Astrocyte of the spinal cord (primary cell): ENCODE measurements around the gene CACNA1D.

Source experiments
- DNase-seq: peaks from one replicate; pipeline ENCODE4 v3.0.0; 2011; ENCODE audit warnings: low read depth, low spot score
- H3K4me3 ChIP-seq: 2 replicates; pipeline ENCODE4 v1.5.1; 2011; ENCODE audit warnings: low read depth, mild to moderate bottlenecking, low read length, moderate library complexity
- in situ Hi-C: cut with HindIII; loops from 2 replicates; pipeline ENCODE4 v1.10.0; 2017; ENCODE audit warnings: low sequenced_read_pairs
- TF ChIP-seq, protein P1 (sequence below): IDR thresholded peaks from 2 replicates; pipeline ENCODE4 v1.5.1; 2012; ENCODE audit warnings: low read depth, mild to moderate bottlenecking, low read length, inconsistent platforms

Gene CACNA1D

DNA sequence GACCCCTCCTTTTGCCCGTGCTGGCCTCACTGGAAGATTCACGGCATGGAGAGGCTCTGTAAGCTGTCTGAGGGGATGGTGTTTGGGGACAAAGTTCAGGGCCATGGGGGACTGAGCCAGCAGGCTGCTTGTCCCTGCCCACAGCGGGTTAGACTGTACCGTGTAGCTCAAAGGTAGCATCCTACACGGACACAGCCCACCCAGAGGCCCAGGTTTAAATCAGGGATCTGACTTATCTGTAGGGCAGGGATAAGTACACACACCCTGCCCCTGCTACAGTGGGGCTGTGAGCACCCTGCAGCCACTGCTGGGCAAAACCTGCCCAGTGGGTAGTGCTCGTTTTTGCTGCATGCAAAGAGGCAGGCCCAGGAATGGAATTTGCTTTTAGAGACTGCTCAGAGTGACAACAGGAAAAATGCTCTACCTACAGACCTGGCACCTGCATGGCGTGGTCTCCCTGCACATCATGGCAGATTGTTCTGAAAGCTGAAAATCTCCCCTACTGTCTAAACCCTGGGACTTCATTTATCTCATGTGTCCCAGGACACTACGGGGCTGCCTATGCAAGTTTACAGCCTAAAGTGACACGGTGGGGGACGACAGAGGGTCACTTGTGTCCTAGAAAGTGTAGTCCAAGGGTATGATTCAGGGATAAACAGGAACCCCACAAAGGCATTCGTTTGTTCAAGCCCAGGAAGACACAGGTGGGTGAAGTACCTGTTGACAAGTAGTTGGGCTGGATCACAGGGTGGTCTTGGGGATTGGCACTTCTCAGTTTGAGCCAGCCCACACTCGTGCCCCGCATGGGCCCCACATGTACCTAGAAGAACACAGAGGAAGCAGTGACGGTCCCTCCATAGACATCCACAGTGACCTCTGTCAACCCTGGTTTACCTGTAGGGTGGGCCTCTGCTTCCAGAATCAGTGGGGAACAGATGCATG is 324.1 kb downstream of the CACNA1D start:
- no peak for DNase-seq
- in situ Hi-C loops: no loop called here
- TF ChIP-seq, protein P1, sequence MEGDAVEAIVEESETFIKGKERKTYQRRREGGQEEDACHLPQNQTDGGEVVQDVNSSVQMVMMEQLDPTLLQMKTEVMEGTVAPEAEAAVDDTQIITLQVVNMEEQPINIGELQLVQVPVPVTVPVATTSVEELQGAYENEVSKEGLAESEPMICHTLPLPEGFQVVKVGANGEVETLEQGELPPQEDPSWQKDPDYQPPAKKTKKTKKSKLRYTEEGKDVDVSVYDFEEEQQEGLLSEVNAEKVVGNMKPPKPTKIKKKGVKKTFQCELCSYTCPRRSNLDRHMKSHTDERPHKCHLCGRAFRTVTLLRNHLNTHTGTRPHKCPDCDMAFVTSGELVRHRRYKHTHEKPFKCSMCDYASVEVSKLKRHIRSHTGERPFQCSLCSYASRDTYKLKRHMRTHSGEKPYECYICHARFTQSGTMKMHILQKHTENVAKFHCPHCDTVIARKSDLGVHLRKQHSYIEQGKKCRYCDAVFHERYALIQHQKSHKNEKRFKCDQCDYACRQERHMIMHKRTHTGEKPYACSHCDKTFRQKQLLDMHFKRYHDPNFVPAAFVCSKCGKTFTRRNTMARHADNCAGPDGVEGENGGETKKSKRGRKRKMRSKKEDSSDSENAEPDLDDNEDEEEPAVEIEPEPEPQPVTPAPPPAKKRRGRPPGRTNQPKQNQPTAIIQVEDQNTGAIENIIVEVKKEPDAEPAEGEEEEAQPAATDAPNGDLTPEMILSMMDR: no peak
- no peak overlapping the region for H3K4me3 ChIP-seq

- no peak overlapping the region for H3K4me3 ChIP-seq
- in situ Hi-C loops: no loop called here
- DNase-seq: no peak
- TF ChIP-seq, protein P1: no peak
Measured at GRCh38 chr3:53819163-53819868, 324.9 kb downstream of the CACNA1D start.

DNA sequence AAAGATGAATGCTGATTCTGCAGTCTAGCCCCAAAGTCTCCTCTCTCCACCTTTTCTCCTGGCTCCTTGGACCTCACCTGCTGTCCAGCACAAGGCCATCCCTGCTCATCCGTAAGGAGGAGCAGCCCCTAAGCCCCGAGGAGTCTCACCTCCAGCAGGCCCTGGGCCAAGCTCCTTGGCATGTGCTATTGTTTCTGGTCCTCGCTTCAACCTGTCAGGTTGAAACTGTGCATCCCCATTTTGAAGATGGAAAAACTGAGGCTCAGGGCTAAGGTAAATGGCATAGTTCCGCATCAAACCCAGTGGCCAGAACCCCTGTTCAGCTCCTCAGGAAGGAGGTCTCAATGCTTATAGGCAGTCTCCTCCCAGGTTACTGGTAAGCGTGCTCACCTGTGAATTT is 325.7 kb downstream of the CACNA1D start:
- in situ Hi-C loops: no loop called here
- DNase-seq: no peak
- TF ChIP-seq, protein P1: no peak
- H3K4me3 ChIP-seq: no peak overlapping the region

DNA sequence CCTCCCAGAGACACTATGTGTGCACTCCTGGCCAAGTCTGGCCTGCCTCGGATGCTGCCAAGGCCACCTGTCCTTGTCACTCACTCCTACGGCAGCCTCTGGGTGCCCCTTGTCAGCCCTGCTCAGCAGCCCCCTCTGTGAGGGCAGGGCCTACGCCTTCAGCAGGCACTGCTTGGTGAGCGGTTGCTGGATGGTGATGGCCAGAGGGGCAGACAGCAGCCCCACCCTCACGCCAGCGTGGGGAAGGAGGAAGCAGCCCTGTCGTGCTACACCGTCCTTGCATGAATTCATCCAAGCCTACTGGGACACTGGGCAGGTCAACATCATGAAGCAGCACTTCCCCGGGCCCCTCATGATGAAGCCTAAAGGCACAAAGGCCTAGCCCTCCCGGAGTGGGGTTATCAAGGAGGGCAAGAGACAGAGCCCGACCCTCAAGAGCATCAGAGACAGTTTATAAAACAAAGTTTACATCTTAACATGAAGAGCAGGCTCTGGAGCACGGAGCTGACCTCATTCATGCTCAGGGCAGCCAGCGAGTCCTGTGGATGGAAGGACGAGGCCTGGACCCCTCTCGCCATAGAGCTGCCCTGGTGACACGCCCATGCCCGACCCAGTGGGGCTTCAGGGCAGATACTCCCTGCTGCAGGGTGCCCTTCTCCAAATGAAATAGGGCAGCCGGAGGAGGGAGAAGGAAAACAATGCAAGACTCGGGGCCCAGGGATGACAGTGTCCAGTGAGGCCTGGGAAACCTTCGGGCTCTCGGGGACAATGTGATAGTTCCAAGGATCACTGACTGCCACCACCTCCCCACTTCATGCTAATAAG is 326.6 kb downstream of the CACNA1D start:
- no peak for DNase-seq
- TF ChIP-seq, protein P1: no peak
- in situ Hi-C loops: no loop called here
- H3K4me3 ChIP-seq: no peak overlapping the region

DNA sequence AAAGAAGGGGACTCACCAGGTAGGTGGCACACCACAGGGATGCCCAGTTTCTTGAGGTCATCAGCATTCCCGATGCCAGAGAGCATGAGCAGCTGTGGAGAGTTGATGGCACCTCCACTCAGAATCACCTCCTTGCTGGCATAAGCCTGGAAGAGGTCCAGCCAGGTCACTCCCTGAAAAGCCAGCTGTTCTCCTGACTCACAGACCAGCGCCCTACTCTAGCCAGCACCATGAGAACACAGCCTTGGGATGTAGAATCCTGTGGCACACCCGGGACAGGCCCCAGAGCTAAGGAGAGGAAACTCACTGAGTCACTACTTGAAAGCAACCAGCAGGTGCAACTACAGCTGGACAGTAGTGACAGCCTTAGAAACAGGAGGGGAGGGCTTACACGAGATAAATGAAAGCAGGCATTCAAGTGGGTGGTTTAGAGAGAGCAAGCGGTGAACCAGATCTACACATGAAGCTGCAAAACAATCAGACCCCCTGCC is 327.3 kb downstream of the CACNA1D start:
- in situ Hi-C loops: no loop called here
- no peak for DNase-seq
- TF ChIP-seq, protein P1: no peak
- H3K4me3 ChIP-seq: no peak overlapping the region

DNA sequence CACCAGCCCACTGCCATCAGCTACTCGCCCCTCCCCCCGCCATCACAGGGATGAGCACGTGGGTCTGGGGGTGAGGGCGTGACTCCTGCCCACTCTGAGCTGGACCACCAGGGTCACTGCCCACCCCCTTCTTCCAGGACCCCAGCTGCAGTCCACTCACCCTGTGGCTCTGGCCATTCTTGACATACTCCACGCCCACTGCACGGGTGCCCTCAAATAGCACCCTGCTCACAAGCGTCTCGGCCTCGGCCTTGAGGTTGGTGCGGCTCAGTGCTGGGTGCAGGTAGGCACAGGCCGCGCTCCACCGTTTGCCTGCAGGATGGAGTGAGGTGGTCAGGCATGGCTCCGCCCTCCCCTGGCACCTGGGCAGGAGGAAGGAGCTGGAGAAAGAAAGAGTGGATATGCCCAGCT is 327.9 kb downstream of the CACNA1D start:
- TF ChIP-seq, protein P1: no peak
- DNase-seq: no peak
- in situ Hi-C loops: no loop called here
- H3K4me3 ChIP-seq: no peak overlapping the region
